NCI-H345 (cell line): ENCODE data around the gene HOXD3.

ENCODE experiments used
- DNase-seq: peaks from one replicate; lab custom pipeline; 2025; lab: John Stamatoyannopoulos, UW

The HOXD3 gene

GRCh38 chr2:176212276-176212675 is 55.2 kb downstream of the HOXD3 start:
- DNase-seq = no peak

GRCh38 chr2:176213406-176213805 is 56.3 kb downstream of the HOXD3 start:
- no peak for DNase-seq
